K562 (cell line): Measurements from ENCODE around the gene LCNL1. TPM values are rescaled to one million over a fixed set of nuclear protein-coding genes. Genes with fewer than 3 reads are reported as not detected.

ENCODE experiments used
- DACH1 ChIP-seq: fragments of 450-650 bp; IDR thresholded peaks from 2 replicates; pipeline ENCODE4 v1.6.1; 2018; ENCODE audit not compliant: partially characterized antibody
- EHMT2 ChIP-seq: fragments of 450-650 bp; IDR thresholded peaks from 2 replicates; pipeline ENCODE4 v1.6.1; 2018; ENCODE audit warnings: antibody characterized with exemption
- ETV1 ChIP-seq: fragments of 450-650 bp; conservative IDR thresholded peaks from 2 replicates; pipeline ENCODE4 v1.6.1; 2016; ENCODE audit warnings: missing genetic modification characterization, control low read depth, low read depth, missing compliant biosample characterization
- GABPB1 ChIP-seq: sonication (generic); formaldehyde crosslinking; IDR thresholded peaks from 2 replicates; pipeline ENCODE4 v1.8.0; 2022; ENCODE audit warnings: mild to moderate bottlenecking, missing genetic modification reagents
- MAX ChIP-seq: sonication (generic); formaldehyde crosslinking; IDR thresholded peaks from 2 replicates; pipeline ENCODE4 v1.9.0; 2022; ENCODE audit warnings: mild to moderate bottlenecking, missing genetic modification reagents
- MITF ChIP-seq: IDR thresholded peaks from 2 replicates; pipeline ENCODE4 v1.6.1; 2014; ENCODE audit warnings: antibody characterized with exemption
- MTA1 ChIP-seq: fragments of 450-650 bp; IDR thresholded peaks from 2 replicates; pipeline ENCODE4 v1.6.1; 2017; ENCODE audit warnings: borderline replicate concordance
- NCOA2 ChIP-seq, 2 experiments: fragments of 450-650 bp; IDR thresholded peaks; 2 replicates each; pipeline ENCODE4 v1.6.1; 2018; ENCODE audit warnings: mild to moderate bottlenecking in 2 of 2, moderate library complexity in 1 of 2; ENCODE audit not compliant: partially characterized antibody in 2 of 2
- SMARCA4 ChIP-seq: fragments of 450-650 bp; IDR thresholded peaks from 2 replicates; pipeline ENCODE4 v1.6.1; 2016
- SMARCA5 ChIP-seq: fragments of 450-650 bp; IDR thresholded peaks from 2 replicates; pipeline ENCODE4 v1.6.1; 2016
- SRSF9 ChIP-seq: fragments of 200-400 bp; formaldehyde crosslinking; IDR thresholded peaks from 2 replicates; pipeline ENCODE4 v1.6.1; 2017; ENCODE audit warnings: low read depth, low read length, borderline replicate concordance
- TOE1 ChIP-seq, 2 experiments: fragments of 450-650 bp in 1 of 2; sonication (generic) in 1 of 2; formaldehyde crosslinking in 1 of 2; IDR thresholded peaks; 2 replicates each; pipeline versions ENCODE4 v1.7.1 to v1.8.0; 2016 to 2022; ENCODE audit warnings: borderline replicate concordance in 2 of 2, mild to moderate bottlenecking in 2 of 2, antibody characterized with exemption in 1 of 2, inconsistent platforms in 1 of 2, low read depth in 1 of 2, missing genetic modification reagents in 1 of 2, moderate library complexity in 1 of 2
- ZC3H11A ChIP-seq: IDR thresholded peaks from 2 replicates; pipeline ENCODE4 v1.6.1; 2012; ENCODE audit warnings: low read depth, low read length, improper control_type of control experiment
- ZNF3 ChIP-seq: fragments of 250-450 bp; sonication (Bioruptor Pico); IDR thresholded peaks from 2 replicates; pipeline ENCODE4 v1.5.0; 2021; ENCODE audit warnings: mild to moderate bottlenecking, moderate library complexity
- ZNF507 ChIP-seq: conservative IDR thresholded peaks from 2 replicates; pipeline ENCODE4 v1.6.1; 2017; ENCODE audit warnings: missing genetic modification characterization, missing compliant biosample characterization
- polyA plus RNA-seq, 8 experiments: library from polyadenylated mRNA; depleted of rRNA in 4 of 8; stranded (reverse) in 5 of 8; unstranded in 3 of 8; fragments of >200 nt; fragmentation: Nextera tagmentation in 2 of 8; fragmentation: Illumina TruSeq in 1 of 8; extraction: Ambion mirVana in 2 of 8; extraction: Trizol in 1 of 8; gene quantifications; 2 replicates each; pipeline versions ENCODE4 v1.2.1 to v1.2.3, GENCODE V29; 2011 to 2014; ENCODE audit warnings: inconsistent platforms in 1 of 8, missing spikeins in 1 of 8
- total RNA-seq, 7 experiments: library from RNA; depleted of rRNA in 6 of 7; stranded (reverse); fragments of >200 nt in 6 of 7; fragmentation: Illumina TruSeq in 2 of 7; extraction: Trizol in 2 of 7; gene quantifications; 2 replicates each; pipeline versions ENCODE4 v1.2.1 to v1.2.3, GENCODE V29; 2011 to 2021; ENCODE audit warnings: low replicate concordance in 1 of 7
- TF ChIP-seq, protein P1 (sequence below): sonication (generic); formaldehyde crosslinking; IDR thresholded peaks from 2 replicates; pipeline ENCODE4 v1.8.1; 2023; ENCODE audit warnings: mild to moderate bottlenecking, missing genetic modification reagents
- TF ChIP-seq, protein P2 (sequence below), 2 experiments: fragments of 250-450 bp in 1 of 2; fragments of 450-650 bp in 1 of 2; sonication (Bioruptor Pico) in 1 of 2; IDR thresholded peaks; 2 replicates each; pipeline versions ENCODE4 v1.6.1 to v1.8.0; 2016 to 2021; ENCODE audit warnings: mild to moderate bottlenecking in 2 of 2, moderate library complexity in 2 of 2, missing compliant biosample characterization in 1 of 2, missing genetic modification characterization in 1 of 2
- TF ChIP-seq, protein P3 (sequence below): sonication (generic); formaldehyde crosslinking; IDR thresholded peaks from 2 replicates; pipeline ENCODE4 v1.8.0; 2023; ENCODE audit warnings: mild to moderate bottlenecking, missing genetic modification reagents
- TF ChIP-seq, protein P4 (sequence below): IDR thresholded peaks from 2 replicates; pipeline ENCODE4 v1.6.1; 2012; ENCODE audit warnings: low read depth, low read length, improper control_type of control experiment, borderline replicate concordance

LCNL1 gene
- total and polyA plus RNA-seq, 9 of the 15 experiments (the other 6 are each of a cell fraction or from before 2014, with no cell fraction given), result 0.04 to 0.16 (median 0.04) TPM; not detected in 4

GRCh38 chr9:136944519-136945332 is 38.1 kb upstream of the LCNL1 start, which contains the start of the genes C8G and FBXW5 (continued):
- TF ChIP-seq, protein P1, sequence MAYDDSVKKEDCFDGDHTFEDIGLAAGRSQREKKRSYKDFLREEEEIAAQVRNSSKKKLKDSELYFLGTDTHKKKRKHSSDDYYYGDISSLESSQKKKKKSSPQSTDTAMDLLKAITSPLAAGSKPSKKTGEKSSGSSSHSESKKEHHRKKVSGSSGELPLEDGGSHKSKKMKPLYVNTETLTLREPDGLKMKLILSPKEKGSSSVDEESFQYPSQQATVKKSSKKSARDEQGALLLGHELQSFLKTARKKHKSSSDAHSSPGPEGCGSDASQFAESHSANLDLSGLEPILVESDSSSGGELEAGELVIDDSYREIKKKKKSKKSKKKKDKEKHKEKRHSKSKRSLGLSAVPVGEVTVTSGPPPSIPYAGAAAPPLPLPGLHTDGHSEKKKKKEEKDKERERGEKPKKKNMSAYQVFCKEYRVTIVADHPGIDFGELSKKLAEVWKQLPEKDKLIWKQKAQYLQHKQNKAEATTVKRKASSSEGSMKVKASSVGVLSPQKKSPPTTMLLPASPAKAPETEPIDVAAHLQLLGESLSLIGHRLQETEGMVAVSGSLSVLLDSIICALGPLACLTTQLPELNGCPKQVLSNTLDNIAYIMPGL (CRISPR knock-in tag), result peak; percentile 12; the same call in 1 of the 2 replicates
- peak; percentile 85 for TF ChIP-seq TOE1 (IDR thresholded peaks at IDR 0.05; ENCODE audit: borderline replicate concordance)
- no peak for TF ChIP-seq TOE1 (CRISPR knock-in tag; IDR thresholded peaks at IDR 0.05; ENCODE audit: borderline replicate concordance, low read depth)
- peak; percentile 82 for TF ChIP-seq GABPB1 (CRISPR knock-in tag)
- TF ChIP-seq ETV1 (tag), result peak; percentile 68
- peak; percentile 50; the same call in 1 of the 2 replicates for TF ChIP-seq MTA1
- TF ChIP-seq SMARCA4, result peak; percentile 74; the same call in 1 of the 2 replicates
- peak; percentile 24 for TF ChIP-seq MAX (CRISPR knock-in tag)
- TF ChIP-seq MITF, result peak; percentile 69; the same call in 1 of the 2 replicates
- TF ChIP-seq, protein P2, sequence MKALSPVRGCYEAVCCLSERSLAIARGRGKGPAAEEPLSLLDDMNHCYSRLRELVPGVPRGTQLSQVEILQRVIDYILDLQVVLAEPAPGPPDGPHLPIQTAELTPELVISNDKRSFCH (CRISPR knock-in tag; IDR thresholded peaks at IDR 0.05), result no peak
- TF ChIP-seq, protein P2 (tag; IDR thresholded peaks at IDR 0.05), result peak; percentile 66
- TF ChIP-seq NCOA2 (IDR thresholded peaks at IDR 0.05; ENCODE audit: partially characterized antibody in 2 of 2), result no peak
- TF ChIP-seq, protein P3, sequence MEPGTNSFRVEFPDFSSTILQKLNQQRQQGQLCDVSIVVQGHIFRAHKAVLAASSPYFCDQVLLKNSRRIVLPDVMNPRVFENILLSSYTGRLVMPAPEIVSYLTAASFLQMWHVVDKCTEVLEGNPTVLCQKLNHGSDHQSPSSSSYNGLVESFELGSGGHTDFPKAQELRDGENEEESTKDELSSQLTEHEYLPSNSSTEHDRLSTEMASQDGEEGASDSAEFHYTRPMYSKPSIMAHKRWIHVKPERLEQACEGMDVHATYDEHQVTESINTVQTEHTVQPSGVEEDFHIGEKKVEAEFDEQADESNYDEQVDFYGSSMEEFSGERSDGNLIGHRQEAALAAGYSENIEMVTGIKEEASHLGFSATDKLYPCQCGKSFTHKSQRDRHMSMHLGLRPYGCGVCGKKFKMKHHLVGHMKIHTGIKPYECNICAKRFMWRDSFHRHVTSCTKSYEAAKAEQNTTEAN (CRISPR knock-in tag), result no peak; the same call in 1 of the 2 replicates
- TF ChIP-seq ZC3H11A, result peak; percentile 76; the same call in 1 of the 2 replicates
- TF ChIP-seq ZNF507 (tag), result no peak
- TF ChIP-seq SRSF9, result no peak
- TF ChIP-seq, protein P4, sequence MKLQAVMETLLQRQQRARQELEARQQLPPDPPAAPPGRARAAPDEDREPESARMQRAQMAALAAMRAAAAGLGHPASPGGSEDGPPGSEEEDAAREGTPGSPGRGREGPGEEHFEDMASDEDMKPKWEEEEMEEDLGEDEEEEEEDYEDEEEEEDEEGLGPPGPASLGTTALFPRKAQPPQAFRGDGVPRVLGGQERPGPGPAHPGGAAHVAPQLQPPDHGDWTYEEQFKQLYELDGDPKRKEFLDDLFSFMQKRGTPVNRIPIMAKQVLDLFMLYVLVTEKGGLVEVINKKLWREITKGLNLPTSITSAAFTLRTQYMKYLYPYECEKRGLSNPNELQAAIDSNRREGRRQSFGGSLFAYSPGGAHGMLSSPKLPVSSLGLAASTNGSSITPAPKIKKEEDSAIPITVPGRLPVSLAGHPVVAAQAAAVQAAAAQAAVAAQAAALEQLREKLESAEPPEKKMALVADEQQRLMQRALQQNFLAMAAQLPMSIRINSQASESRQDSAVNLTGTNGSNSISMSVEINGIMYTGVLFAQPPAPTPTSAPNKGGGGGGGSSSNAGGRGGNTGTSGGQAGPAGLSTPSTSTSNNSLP, result no peak
- peak; percentile 55; the same call in 1 of the 2 replicates for TF ChIP-seq SMARCA5
- peak; percentile 52; the same call in 1 of the 2 replicates for TF ChIP-seq EHMT2
- no peak for TF ChIP-seq ZNF3 (CRISPR knock-in tag)
- peak; percentile 14 for TF ChIP-seq DACH1
